WERI-Rb-1 (cell line): ENCODE data around the gene ADGRD2.

Source experiments
- DNase-seq: peaks from one replicate; pipeline ENCODE4 v3.0.0-alpha.2; 2020
- H3K27ac ChIP-seq: fragments of 250-450 bp; sonication (Bioruptor Pico); 2 replicates; pipeline ENCODE4 v1.5.1; 2020; ENCODE audit warnings: mild to moderate bottlenecking, moderate library complexity
- H3K27me3 ChIP-seq: fragments of 250-450 bp; sonication (Bioruptor Pico); 2 replicates; pipeline ENCODE4 v1.5.1; 2021; ENCODE audit warnings: mild to moderate bottlenecking, low read depth, moderate library complexity; ENCODE audit not compliant: insufficient read depth, severe bottlenecking
- H3K36me3 ChIP-seq: fragments of 250-450 bp; sonication (Bioruptor Pico); 2 replicates; pipeline ENCODE4 v1.5.1; 2020; ENCODE audit warnings: mild to moderate bottlenecking, moderate library complexity
- H3K4me3 ChIP-seq: 2 replicates; pipeline ENCODE4 v1.5.1; 2011; ENCODE audit warnings: low read depth, mild to moderate bottlenecking, control low read depth, low read length
- H3K9me3 ChIP-seq: fragments of 250-450 bp; sonication (Bioruptor Pico); 2 replicates; pipeline ENCODE4 v1.5.1; 2021; ENCODE audit warnings: mild to moderate bottlenecking, moderate library complexity; ENCODE audit not compliant: severe bottlenecking
- CTCF ChIP-seq: IDR thresholded peaks from 2 replicates; pipeline ENCODE4 v1.5.1; 2011; ENCODE audit warnings: low read depth, mild to moderate bottlenecking, control low read depth, inconsistent platforms, low read length

Gene ADGRD2

GRCh38 chr9:124505901-124506346, 55.7 kb downstream of the ADGRD2 start:
- H3K36me3 ChIP-seq: no peaks in the 10 kb centered on the region
- H3K9me3 ChIP-seq: peaks cover 7% of the 10 kb centered on the region
- TF ChIP-seq CTCF: no peak
- DNase-seq: no peak
- H3K4me3 ChIP-seq: no peak overlapping the region
- H3K27me3 ChIP-seq: peaks cover 13% of the 10 kb centered on the region
- no peak overlapping the region for H3K27ac ChIP-seq

DNA sequence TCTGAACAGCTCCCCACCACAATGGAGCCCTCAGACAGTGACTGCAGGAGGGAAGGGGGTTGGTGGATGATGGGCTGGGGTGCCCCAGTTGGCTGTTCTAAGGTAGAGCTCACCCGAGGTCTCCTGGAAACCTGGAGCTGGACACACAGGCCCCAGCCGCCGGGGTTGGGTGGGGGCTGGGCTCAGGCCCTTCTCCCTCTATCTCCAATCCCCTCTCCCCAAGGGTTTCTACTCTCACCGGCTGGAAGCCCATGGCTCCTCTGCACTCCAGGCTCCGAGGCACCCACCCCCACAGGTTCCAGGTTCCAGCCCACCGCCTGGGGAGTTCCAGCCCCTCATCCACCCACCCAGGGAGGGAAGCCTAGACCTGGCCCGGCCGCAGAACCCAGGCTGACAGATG, 56.2 kb downstream of the ADGRD2 start:
- H3K4me3 ChIP-seq: no peak overlapping the region
- no peak for DNase-seq
- peaks cover 7% of the 10 kb centered on the region for H3K9me3 ChIP-seq
- no peaks in the 10 kb centered on the region for H3K36me3 ChIP-seq
- no peak for TF ChIP-seq CTCF
- H3K27ac ChIP-seq: no peak overlapping the region
- peaks cover 13% of the 10 kb centered on the region for H3K27me3 ChIP-seq

GRCh38 chr9:124506931-124507879, 57.0 kb downstream of the ADGRD2 start, which contains the start of gene NR5A1:
Gene NR5A1, minus strand, starts transcription at chr9:124507399. Its CDS starts 4,004 bp downstream, at chr9:124503395.
- Histone ChIP-seq H3K36me3 (no peaks in the 10 kb centered on the region), H3K27me3 (peaks cover 13% of the 10 kb centered on the region), H3K4me3 (no peak within 1 kb of the TSS), H3K27ac (no peak within 1 kb of the TSS), H3K9me3 (peaks cover 7% of the 10 kb centered on the region)
- no peak for TF ChIP-seq CTCF
- no peak for DNase-seq

DNA sequence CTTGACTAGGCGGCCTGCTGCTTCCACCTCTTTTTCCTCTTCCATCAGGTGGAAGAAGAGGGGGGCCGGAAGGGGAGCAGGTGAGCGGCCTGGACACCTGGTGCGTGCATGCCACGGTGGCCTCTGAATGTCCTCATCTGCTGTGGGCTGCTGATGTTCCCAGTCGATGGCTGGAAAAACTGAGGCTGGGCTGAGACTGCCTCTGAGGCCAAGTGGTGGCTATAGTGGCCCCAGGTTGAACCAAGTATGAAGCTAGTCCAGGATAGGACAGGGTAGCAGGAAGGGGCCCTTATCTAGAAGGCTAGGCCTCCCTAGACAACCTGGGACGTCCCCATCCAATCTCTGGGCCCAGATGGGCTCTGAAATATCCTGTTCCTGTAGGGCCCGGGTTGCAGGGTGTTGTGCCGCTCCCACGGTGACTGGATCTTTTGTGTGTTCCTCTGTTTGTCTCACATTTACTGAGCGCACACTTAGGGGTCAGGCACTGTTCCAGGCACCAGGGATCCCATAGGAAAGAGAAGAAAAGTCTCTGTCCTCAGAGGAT, 57.7 kb downstream of the ADGRD2 start:
- Histone ChIP-seq H3K9me3 (peaks cover 7% of the 10 kb centered on the region), H3K27me3 (peaks cover 13% of the 10 kb centered on the region), H3K4me3 (no peak overlapping the region), H3K36me3 (no peaks in the 10 kb centered on the region), H3K27ac (no peak overlapping the region)
- TF ChIP-seq CTCF: no peak
- no peak for DNase-seq

DNA sequence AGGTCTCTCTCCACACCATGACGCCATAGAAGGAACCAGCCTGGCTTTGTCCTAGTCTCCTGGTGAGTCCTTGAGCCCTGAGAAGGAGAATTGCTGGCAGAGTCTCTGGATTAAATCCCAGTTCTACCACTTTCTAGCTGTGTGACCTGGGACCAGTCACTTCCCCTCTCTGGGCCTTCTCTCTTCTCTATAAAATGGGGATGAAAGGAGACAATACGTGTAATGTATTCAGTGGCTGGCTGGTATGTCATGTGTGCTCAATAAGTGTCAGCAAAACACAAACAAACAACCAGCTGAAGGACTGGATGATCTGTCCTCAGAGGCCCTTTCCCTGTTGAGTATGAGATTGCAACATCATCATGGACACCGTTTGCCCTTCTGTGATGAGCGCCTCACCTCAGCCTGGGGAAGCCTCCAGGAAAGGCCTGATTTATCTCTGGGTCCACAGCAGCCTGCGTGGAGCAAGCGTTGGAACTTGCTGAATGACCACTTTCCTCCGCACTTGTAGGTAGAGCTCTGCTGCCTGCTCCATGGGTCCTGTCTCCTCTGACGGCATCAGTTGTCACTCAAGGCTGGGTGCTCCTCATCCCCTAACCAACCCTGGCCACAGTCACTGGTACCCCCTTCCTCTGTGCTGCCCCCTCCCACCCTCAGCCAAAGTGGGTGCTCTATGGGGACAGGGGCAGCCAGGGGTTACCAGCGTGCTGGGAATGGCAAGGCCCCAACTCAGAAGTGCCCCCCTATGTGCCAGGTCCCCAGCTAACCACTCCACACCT, 60.6 kb downstream of the ADGRD2 start:
- no peaks in the 10 kb centered on the region for H3K27me3 ChIP-seq
- H3K36me3 ChIP-seq: no peaks in the 10 kb centered on the region
- H3K4me3 ChIP-seq: no peak overlapping the region
- no peaks in the 10 kb centered on the region for H3K9me3 ChIP-seq
- no peak for TF ChIP-seq CTCF
- H3K27ac ChIP-seq: no peak overlapping the region
- DNase-seq: no peak
